HFFc6 (cell line): ENCODE results near the gene MDFI. TPM values are rescaled to one million over a fixed set of nuclear protein-coding genes. Genes with fewer than 3 reads are reported as not detected.

Experiments used
- DNase-seq: peaks from one replicate; pipeline ENCODE4 v3.0.0-alpha.2; 2018
- H3K27ac Mint-ChIP-seq: 2 replicates; pipeline ENCODE4 v1.8.0; 2020; ENCODE audit warnings: mild to moderate bottlenecking, mixed read lengths
- H3K27me3 Mint-ChIP-seq: 2 replicates; pipeline ENCODE4 v1.8.0; 2021; ENCODE audit warnings: mild to moderate bottlenecking, moderate library complexity, mixed read lengths; ENCODE audit not compliant: insufficient read depth
- H3K36me3 Mint-ChIP-seq: 2 replicates; pipeline ENCODE4 v1.8.0; 2021; ENCODE audit warnings: low read depth, mixed read lengths
- H3K4me1 Mint-ChIP-seq: 2 replicates; pipeline ENCODE4 v1.8.0; 2020; ENCODE audit warnings: low read depth, mixed read lengths
- H3K4me3 Mint-ChIP-seq: 2 replicates; pipeline ENCODE4 v1.8.0; 2020; ENCODE audit warnings: mild to moderate bottlenecking, moderate library complexity, mixed read lengths
- H3K9me3 Mint-ChIP-seq: 2 replicates; pipeline ENCODE4 v1.8.0; 2020; ENCODE audit warnings: mild to moderate bottlenecking, mixed read lengths
- total RNA-seq, 6 experiments: library from RNA; stranded (reverse); fragmentation: NEBNext Ultra II Directional; extraction: Animal tissue kit (Norgen Biotek cat#: 25700); gene quantifications; 2 replicates in 1 of 6; 3 replicates in 5 of 6; pipeline ENCODE4 v1.2.3, GENCODE V29; 2021
- TF ChIP-seq, protein P1 (sequence below): fragments of 200-600 bp; sonication (generic); IDR thresholded peaks from 2 replicates; pipeline ENCODE4 v1.5.0; 2021; ENCODE audit warnings: antibody characterized with exemption, mild to moderate bottlenecking

Gene MDFI
- total RNA-seq, 6 experiments from 2014 or later: 0.38 to 0.96 TPM; not detected in 4

DNA sequence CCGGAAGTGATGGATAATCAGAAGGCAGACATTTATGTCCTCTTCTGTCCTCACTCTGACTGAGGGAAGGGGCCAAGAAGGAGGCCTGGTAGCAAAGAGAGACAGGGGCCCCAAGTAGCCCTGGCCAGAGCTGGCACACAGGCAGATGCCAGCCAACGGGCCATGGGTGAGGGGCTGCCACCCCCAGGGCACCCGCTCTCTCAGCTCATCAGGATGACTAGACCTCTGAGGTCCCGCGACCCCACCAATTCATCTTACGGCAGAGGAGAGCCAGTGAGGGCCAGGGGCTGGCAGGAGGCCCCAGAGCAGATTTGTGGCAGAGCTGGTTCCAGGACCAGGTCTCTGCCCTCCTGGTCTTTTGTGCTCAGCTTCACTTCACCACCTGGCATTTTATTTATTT is 43.1 kb upstream of the MDFI start:
- Mint-ChIP-seq H3K9me3 (no peaks in the 10 kb centered on the region), H3K36me3 (no peaks in the 10 kb centered on the region), H3K27me3 (no peaks in the 10 kb centered on the region; the same call in 1 of the 2 replicates), H3K4me1 (peaks cover 19% of the 10 kb centered on the region), H3K27ac (peak overlapping the region; percentile 69), H3K4me3 (no peak overlapping the region)
- no peak for DNase-seq
- TF ChIP-seq, protein P1, sequence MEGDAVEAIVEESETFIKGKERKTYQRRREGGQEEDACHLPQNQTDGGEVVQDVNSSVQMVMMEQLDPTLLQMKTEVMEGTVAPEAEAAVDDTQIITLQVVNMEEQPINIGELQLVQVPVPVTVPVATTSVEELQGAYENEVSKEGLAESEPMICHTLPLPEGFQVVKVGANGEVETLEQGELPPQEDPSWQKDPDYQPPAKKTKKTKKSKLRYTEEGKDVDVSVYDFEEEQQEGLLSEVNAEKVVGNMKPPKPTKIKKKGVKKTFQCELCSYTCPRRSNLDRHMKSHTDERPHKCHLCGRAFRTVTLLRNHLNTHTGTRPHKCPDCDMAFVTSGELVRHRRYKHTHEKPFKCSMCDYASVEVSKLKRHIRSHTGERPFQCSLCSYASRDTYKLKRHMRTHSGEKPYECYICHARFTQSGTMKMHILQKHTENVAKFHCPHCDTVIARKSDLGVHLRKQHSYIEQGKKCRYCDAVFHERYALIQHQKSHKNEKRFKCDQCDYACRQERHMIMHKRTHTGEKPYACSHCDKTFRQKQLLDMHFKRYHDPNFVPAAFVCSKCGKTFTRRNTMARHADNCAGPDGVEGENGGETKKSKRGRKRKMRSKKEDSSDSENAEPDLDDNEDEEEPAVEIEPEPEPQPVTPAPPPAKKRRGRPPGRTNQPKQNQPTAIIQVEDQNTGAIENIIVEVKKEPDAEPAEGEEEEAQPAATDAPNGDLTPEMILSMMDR: no peak

- TF ChIP-seq, protein P1: no peak
- H3K27ac Mint-ChIP-seq: no peak overlapping the region
- no peaks in the 10 kb centered on the region for H3K9me3 Mint-ChIP-seq
- H3K36me3 Mint-ChIP-seq: no peaks in the 10 kb centered on the region
- H3K4me1 Mint-ChIP-seq: peaks cover 19% of the 10 kb centered on the region
- H3K4me3 Mint-ChIP-seq: no peak overlapping the region
- H3K27me3 Mint-ChIP-seq: no peaks in the 10 kb centered on the region; the same call in 1 of the 2 replicates
- no peak for DNase-seq
These were observed 42.1 kb upstream of the MDFI start for GRCh38 chr6:41596096-41596685.

- no peaks in the 10 kb centered on the region for H3K36me3 Mint-ChIP-seq
- H3K27ac Mint-ChIP-seq: no peak overlapping the region
- no peak for DNase-seq
- no peak overlapping the region for H3K4me3 Mint-ChIP-seq
- H3K4me1 Mint-ChIP-seq: peaks cover 19% of the 10 kb centered on the region
- TF ChIP-seq, protein P1: no peak
- H3K27me3 Mint-ChIP-seq: no peaks in the 10 kb centered on the region; the same call in 1 of the 2 replicates
- no peaks in the 10 kb centered on the region for H3K9me3 Mint-ChIP-seq
These were observed 41.5 kb upstream of the MDFI start for GRCh38 chr6:41596807-41597206.

DNA sequence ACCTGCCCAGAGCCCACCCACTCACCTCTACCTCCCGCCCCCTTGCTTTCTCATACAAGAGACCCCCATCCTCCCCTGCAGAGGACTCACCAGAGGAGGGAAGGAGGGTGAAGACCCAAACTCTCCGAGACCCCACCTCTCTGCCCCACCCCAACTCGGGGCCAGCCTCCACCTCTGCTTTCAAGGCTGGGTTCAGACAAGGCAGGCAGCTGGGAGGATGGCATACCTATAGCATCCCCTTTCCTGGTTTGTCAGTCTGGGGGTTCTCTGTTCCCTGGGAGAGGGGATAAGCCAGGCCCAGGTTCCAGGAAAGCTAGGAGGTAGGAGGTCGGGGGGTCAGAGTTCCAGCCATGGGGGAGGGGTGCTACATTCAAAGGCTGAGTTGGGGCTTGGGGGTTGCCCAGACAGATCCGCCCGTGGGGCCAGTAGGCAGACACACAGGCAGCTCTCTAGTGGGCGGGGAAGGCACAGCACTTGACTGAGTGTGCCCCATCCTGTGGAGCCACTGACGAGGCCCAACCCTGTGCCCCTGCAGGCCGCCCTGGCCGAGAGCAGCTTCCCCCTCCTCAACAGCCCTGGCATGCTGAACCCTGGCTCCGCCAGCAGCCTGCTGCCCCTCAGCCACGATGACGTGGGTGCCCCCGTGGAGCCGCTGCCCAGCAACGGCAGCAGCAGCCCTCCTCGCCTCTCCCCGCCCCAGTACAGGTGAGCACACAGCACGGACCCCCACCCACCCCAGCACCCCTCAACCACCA is 40.8 kb upstream of the MDFI start:
- H3K4me1 Mint-ChIP-seq: peaks cover 19% of the 10 kb centered on the region
- H3K4me3 Mint-ChIP-seq: no peak overlapping the region
- no peaks in the 10 kb centered on the region; the same call in 1 of the 2 replicates for H3K27me3 Mint-ChIP-seq
- no peaks in the 10 kb centered on the region for H3K9me3 Mint-ChIP-seq
- no peak for DNase-seq
- no peaks in the 10 kb centered on the region for H3K36me3 Mint-ChIP-seq
- H3K27ac Mint-ChIP-seq: no peak overlapping the region
- TF ChIP-seq, protein P1: no peak

DNA sequence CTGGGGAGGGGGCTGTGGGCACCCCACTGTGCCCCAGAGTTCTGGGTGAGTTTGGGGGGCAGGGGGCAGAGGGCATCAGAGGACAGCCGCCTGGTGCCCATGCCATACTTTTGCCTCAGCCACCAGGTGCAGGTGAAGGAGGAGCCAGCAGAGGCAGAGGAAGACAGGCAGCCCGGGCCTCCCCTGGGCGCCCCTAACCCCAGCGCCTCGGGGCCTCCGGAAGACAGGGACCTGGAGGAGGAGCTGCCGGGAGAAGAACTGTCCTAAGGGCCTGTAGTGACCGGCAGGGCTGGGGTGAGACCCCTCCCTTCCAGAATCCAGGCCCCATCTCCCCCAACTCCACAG is 39.6 kb upstream of the MDFI start:
- Mint-ChIP-seq H3K27me3 (no peaks in the 10 kb centered on the region; the same call in 1 of the 2 replicates), H3K4me3 (no peak overlapping the region), H3K36me3 (no peaks in the 10 kb centered on the region), H3K9me3 (no peaks in the 10 kb centered on the region), H3K27ac (no peak overlapping the region), H3K4me1 (peaks cover 23% of the 10 kb centered on the region)
- TF ChIP-seq, protein P1: no peak
- DNase-seq: no peak
